Measurements from ENCODE around the gene CHSY3. TPM values are rescaled to one million over a fixed set of nuclear protein-coding genes. Genes with fewer than 3 reads are reported as not detected.

The CHSY3 gene
- polyA plus RNA-seq, 3 donors: not detected

GRCh38 chr5:130099008-130099407 lies 194.7 kb downstream of the CHSY3 start:
- Histone ChIP-seq H3K4me2 (replicated peaks; ENCODE audit: extremely low read depth, low read length, poor library complexity, severe bottlenecking) (no peak overlapping the region), H3K79me2 (ENCODE audit: insufficient read depth, low read length) (no peaks in the 10 kb centered on the region), H3K9me3 (replicated peaks in 1 of 2; ENCODE audit: control insufficient read depth in 1 of 2, insufficient read depth in 1 of 2, low read length in 2 of 2) (no peaks in the 10 kb centered on the region), H3K27me3 (ENCODE audit: control insufficient read depth in 2 of 2, insufficient read depth in 2 of 2, low read length in 2 of 2) (no peaks in the 10 kb centered on the region), H3K27ac (ENCODE audit: low read depth in 1 of 2, low read length in 2 of 2) (no peak overlapping the region), H4K20me1 (ENCODE audit: insufficient read depth, low read length) (no peaks in the 10 kb centered on the region), H3K4me1 (ENCODE audit: control insufficient read depth in 1 of 2, insufficient read depth in 2 of 2, low read length in 2 of 2) (no peaks in the 10 kb centered on the region), H3K36me3 (replicated peaks in 1 of 2; ENCODE audit: control insufficient read depth in 1 of 2, insufficient read depth in 2 of 2, low read length in 2 of 2) (no peaks in the 10 kb centered on the region), H2AFZ (ENCODE audit: insufficient read depth, low read depth, low read length, poor library complexity, severe bottlenecking) (no peak overlapping the region), H3K9ac (ENCODE audit: insufficient read depth, low read length, poor library complexity, severe bottlenecking) (no peak overlapping the region), H3K4me3 (replicated peaks in 1 of 3; ENCODE audit: low read depth in 2 of 3, low read length in 3 of 3) (no peak overlapping the region)
- Mint-ChIP-seq H3K27me3 (ENCODE audit: low read depth in 3 of 3) (peaks cover 0 to 2% (median 2%) of the 10 kb centered on the region in 3 donors), H3K4me3 (no peak overlapping the region), H3K9me3 (no peaks in the 10 kb centered on the region), H3K36me3 (no peaks in the 10 kb centered on the region), H3K27ac (no peak overlapping the region), H3K4me1 (no peaks in the 10 kb centered on the region)
- no peak for TF ChIP-seq CTCF (IDR thresholded peaks at IDR 0.05)
- no peak for DNase-seq
- WGBS (ENCODE audit: insufficient coverage): no CpG with 5 or more reads among the region's 2 CpGs
- intact Hi-C loops (cut with micrococcal nuclease): no loop called here

- Histone ChIP-seq H3K4me3 (replicated peaks in 1 of 3; ENCODE audit: low read depth in 2 of 3, low read length in 3 of 3) (no peak overlapping the region), H3K27ac (ENCODE audit: low read depth in 1 of 2, low read length in 2 of 2) (no peak overlapping the region), H4K20me1 (ENCODE audit: insufficient read depth, low read length) (no peaks in the 10 kb centered on the region), H3K36me3 (replicated peaks in 1 of 2; ENCODE audit: control insufficient read depth in 1 of 2, insufficient read depth in 2 of 2, low read length in 2 of 2) (no peaks in the 10 kb centered on the region), H3K27me3 (ENCODE audit: control insufficient read depth in 2 of 2, insufficient read depth in 2 of 2, low read length in 2 of 2) (no peaks in the 10 kb centered on the region), H3K79me2 (ENCODE audit: insufficient read depth, low read length) (no peaks in the 10 kb centered on the region), H3K9ac (ENCODE audit: insufficient read depth, low read length, poor library complexity, severe bottlenecking) (no peak overlapping the region), H3K4me2 (replicated peaks; ENCODE audit: extremely low read depth, low read length, poor library complexity, severe bottlenecking) (no peak overlapping the region), H3K9me3 (replicated peaks in 1 of 2; ENCODE audit: control insufficient read depth in 1 of 2, insufficient read depth in 1 of 2, low read length in 2 of 2) (no peaks in the 10 kb centered on the region), H3K4me1 (ENCODE audit: control insufficient read depth in 1 of 2, insufficient read depth in 2 of 2, low read length in 2 of 2) (no peaks in the 10 kb centered on the region), H2AFZ (ENCODE audit: insufficient read depth, low read depth, low read length, poor library complexity, severe bottlenecking) (no peak overlapping the region)
- Mint-ChIP-seq H3K36me3 (no peaks in the 10 kb centered on the region), H3K4me3 (no peak overlapping the region), H3K27ac (no peak overlapping the region), H3K4me1 (no peaks in the 10 kb centered on the region), H3K9me3 (no peaks in the 10 kb centered on the region), H3K27me3 (ENCODE audit: low read depth in 3 of 3) (peaks cover 0 to 2% (median 2%) of the 10 kb centered on the region in 3 donors)
- no peak for TF ChIP-seq CTCF (IDR thresholded peaks at IDR 0.05)
- DNase-seq: no peak
- intact Hi-C loops (cut with micrococcal nuclease): no loop called here
- no CpG with 5 or more reads among the region's 3 CpGs for WGBS (ENCODE audit: insufficient coverage)
These were observed 198.1 kb downstream of the CHSY3 start for GRCh38 chr5:130102375-130102774.
